Left lung (tissue), 10 donors: ENCODE measurements around the gene ZBTB45. TPM values are rescaled to one million over a fixed set of nuclear protein-coding genes. Genes with fewer than 3 reads are reported as not detected.

Experiments
- ATAC-seq: fragments of 200-7000 bp; cut with Tn5 transposase; one replicate; pipeline ENCODE4 v1.9.1; 2020; ENCODE audit warnings: moderate library complexity
- DNase-seq, 4 donors: peaks; one replicate each; pipeline ENCODE4 v3.0.0-alpha.2; 2013 to 2020
- H3K27ac ChIP-seq, 2 donors: fragments of 200-600 bp; sonication (generic) in 1 of 2; one replicate each; pipeline versions ENCODE4 v1.5.0 to v1.8.0; 2020 to 2021
- H3K27me3 ChIP-seq, 2 donors: fragments of 200-600 bp; sonication (generic) in 1 of 2; one replicate each; pipeline versions ENCODE4 v1.5.0 to v1.8.0; 2020 to 2021
- H3K36me3 ChIP-seq, 2 donors: fragments of 200-600 bp; sonication (generic) in 1 of 2; one replicate each; pipeline versions ENCODE4 v1.5.0 to v1.8.0; 2020 to 2021
- H3K4me1 ChIP-seq, 2 donors: fragments of 200-600 bp; one replicate each; pipeline ENCODE4 v1.8.0; 2021
- H3K4me3 ChIP-seq, 2 donors: fragments of 200-600 bp; sonication (generic) in 1 of 2; one replicate each; pipeline versions ENCODE4 v1.5.0 to v1.8.0; 2020 to 2021; ENCODE audit warnings: mild to moderate bottlenecking in 1 of 2
- H3K9me3 ChIP-seq, 2 donors: fragments of 200-600 bp; sonication (generic) in 1 of 2; one replicate each; pipeline versions ENCODE4 v1.5.0 to v1.8.0; 2020 to 2021
- CTCF ChIP-seq, 2 donors: fragments of 200-600 bp; sonication (generic) in 1 of 2; IDR thresholded peaks; one replicate each; pipeline versions ENCODE4 v1.5.0 to v1.8.0; 2021; ENCODE audit warnings: antibody characterized with exemption in 2 of 2
- intact Hi-C, 2 donors: fragments of 100-400 bp; cut with DNase I; formaldehyde crosslinking; loops; one replicate each; pipeline versions ENCODE4 v1.11.2 to v1.14.2; 2022
- polyA plus RNA-seq, 6 donors: library from polyadenylated mRNA; unstranded; fragments of 120-200 nt; gene quantifications; one replicate each; pipeline ENCODE4 v1.2.1, GENCODE V29; 2013; ENCODE audit not compliant: insufficient read length in 6 of 6
- total RNA-seq, 2 donors: library from RNA; stranded (reverse); fragmentation: NEBNext Ultra II Directional; extraction: Animal tissue kit (Norgen Biotek cat#: 25700); gene quantifications; one replicate each; pipeline ENCODE4 v1.2.1, GENCODE V29; 2021
- donor health status: DM: no; HTN: yes; CAD: no.
- donor health status: DM: no; HTN: no; CAD: no.

ZBTB45 gene
- total and polyA plus RNA-seq, 8 donors = 7.8 to 17.7 (median 12.0) TPM

DNA sequence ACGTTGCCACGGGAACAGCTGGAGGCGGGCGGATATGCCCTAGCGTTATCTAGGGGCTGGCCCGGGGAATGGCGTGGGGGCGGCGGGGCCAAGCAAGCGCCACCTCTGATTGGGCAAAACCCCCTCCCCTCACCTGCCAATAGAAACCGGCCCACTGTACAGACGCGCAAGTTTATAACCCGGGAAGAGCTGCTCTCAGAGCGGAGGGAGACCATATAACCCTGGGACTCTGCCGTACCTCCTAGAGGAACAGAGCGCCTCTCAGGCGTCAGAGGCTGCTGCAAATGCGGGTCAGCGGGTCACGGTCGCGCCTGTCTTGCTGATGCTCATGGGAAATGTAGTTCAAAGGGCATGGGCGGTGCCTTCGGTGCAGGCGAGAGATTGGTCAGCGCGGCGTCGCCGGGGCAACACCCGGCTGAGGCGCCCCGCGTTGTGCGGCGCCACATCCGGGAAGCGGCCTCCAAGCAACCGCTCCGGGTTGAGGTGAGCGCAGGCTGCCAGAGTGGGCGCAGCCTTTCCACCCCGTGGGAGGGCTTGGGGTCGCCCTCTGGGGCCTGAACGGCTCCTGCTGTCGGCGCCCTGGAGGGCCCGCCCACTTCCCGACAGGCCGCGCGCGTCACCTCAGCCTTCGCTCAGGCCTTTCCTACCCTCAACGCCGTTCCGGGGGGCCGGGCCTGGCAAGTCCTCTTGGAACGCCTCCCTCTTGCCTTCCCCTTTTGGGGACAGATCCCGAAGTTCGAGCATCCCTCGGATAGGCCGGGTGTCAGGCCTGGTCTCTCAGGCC is 43.7 kb downstream of the ZBTB45 start, which contains the start of gene ZNF446:
ZNF446 (plus strand) TSS at position 639 of the 784 bp plus-strand sequence. CDS start 867 bp downstream, outside the sequence.
- H3K27ac ChIP-seq = peak within 1 kb of the TSS; percentile 92 to 94
- H3K27me3 ChIP-seq = no peaks in the 10 kb centered on the region
- TF ChIP-seq CTCF (IDR thresholded peaks at IDR 0.05) = peak in 1 of 2 donors; percentile 14
- intact Hi-C loops = no loop called here
- H3K4me1 ChIP-seq = peaks cover 9 to 19% of the 10 kb centered on the region in 2 donors
- peak; percentile 94 for ATAC-seq
- DNase-seq = peak; percentile 97
- H3K9me3 ChIP-seq = no peaks in the 10 kb centered on the region
- H3K36me3 ChIP-seq = peaks cover 0 to 42% of the 10 kb centered on the region in 2 donors
- peak within 1 kb of the TSS; percentile 65 to 72 for H3K4me3 ChIP-seq

GRCh38 chr19:58474997-58475713 is 44.5 kb downstream of the ZBTB45 start:
- DNase-seq (no peak), ATAC-seq (no peak)
- Histone ChIP-seq H3K9me3 (no peaks in the 10 kb centered on the region), H3K27ac (peak overlapping the region; percentile 92 to 94), H3K4me1 (peaks cover 9 to 19% of the 10 kb centered on the region in 2 donors), H3K36me3 (peaks cover 0 to 41% of the 10 kb centered on the region in 2 donors), H3K27me3 (no peaks in the 10 kb centered on the region), H3K4me3 (peak overlapping the region; percentile 65 to 72)
- TF ChIP-seq CTCF (IDR thresholded peaks at IDR 0.05) = no peak
- intact Hi-C loops = no loop called here

GRCh38 chr19:58474291-58474996 is 45.2 kb downstream of the ZBTB45 start:
- peak overlapping the region in 1 of 2 donors; percentile 94 for H3K27ac ChIP-seq
- no peak for ATAC-seq

GRCh38 chr19:58473775-58474174 is 45.8 kb downstream of the ZBTB45 start:
- DNase-seq (peak in 1 of 4 donors; percentile 1), ATAC-seq (no peak)
- Histone ChIP-seq H3K4me1 (peaks cover 9 to 22% of the 10 kb centered on the region in 2 donors), H3K27ac (no peak overlapping the region), H3K4me3 (no peak overlapping the region), H3K36me3 (peaks cover 0 to 40% of the 10 kb centered on the region in 2 donors), H3K9me3 (no peaks in the 10 kb centered on the region), H3K27me3 (no peaks in the 10 kb centered on the region)
- no peak for TF ChIP-seq CTCF (IDR thresholded peaks at IDR 0.05)
- intact Hi-C loops = no loop called here

More at GRCh38 chr19:58474291-58474996, 45.2 kb downstream of the ZBTB45 start:
- TF ChIP-seq CTCF (IDR thresholded peaks at IDR 0.05) = no peak
- DNase-seq = no peak
- Histone ChIP-seq H3K9me3 (no peaks in the 10 kb centered on the region), H3K36me3 (peaks cover 0 to 40% of the 10 kb centered on the region in 2 donors), H3K4me1 (peaks cover 9 to 19% of the 10 kb centered on the region in 2 donors), H3K27me3 (no peaks in the 10 kb centered on the region), H3K4me3 (peak overlapping the region in 1 of 2 donors; percentile 65)
- intact Hi-C loops = no loop called here
